Measurements from ENCODE around the gene CRB1.

- TF ChIP-seq CTCF (IDR thresholded peaks at IDR 0.05; ENCODE audit: borderline replicate concordance, extremely low read depth, low read length, poor library complexity, severe bottlenecking) (no peak), EZH2 (IDR thresholded peaks at IDR 0.05; ENCODE audit: borderline replicate concordance, low read depth, low read length, severe bottlenecking) (no peak)
Measured at GRCh38 chr1:197384471-197384870, 116.4 kb downstream of the CRB1 start.
